Measurements from ENCODE around the gene DNALI1. TPM values are rescaled to one million over a fixed set of nuclear protein-coding genes. Genes with fewer than 3 reads are reported as not detected.

Gene DNALI1
- total and polyA plus RNA-seq, 2 of the 8 experiments (the other 6 are each of a cell fraction or from before 2014, with no cell fraction given): 8.9 to 11.3 TPM

- Histone ChIP-seq H3K18ac (ENCODE audit: extremely low read depth, low read length) (no peak overlapping the region), H3K4me2 (ENCODE audit: insufficient read depth in 1 of 2, low read depth in 2 of 2, low read length in 2 of 2) (no peak overlapping the region), H4K8ac (ENCODE audit: extremely low read depth, insufficient read depth, low read length) (no peak overlapping the region), H3K23ac (ENCODE audit: insufficient read length) (no peak overlapping the region), H3K23me2 (ENCODE audit: low read depth, low read length) (peaks cover 13% of the 10 kb centered on the region), H3K9ac (replicated peaks in 1 of 4; ENCODE audit: extremely low read depth in 1 of 4, low read depth in 3 of 4, low read length in 3 of 4) (no peak overlapping the region), H3K4me3 (ENCODE audit: extremely low read depth in 1 of 4, insufficient read depth in 2 of 4, low read depth in 3 of 4, low read length in 4 of 4) (no peak overlapping the region), H3K79me2 (ENCODE audit: control insufficient read depth in 1 of 2, insufficient read depth in 2 of 2, low read length in 2 of 2) (peaks cover 3 to 11% of the 10 kb centered on the region in 2 experiments; a peak in 2 of 4 replicates), H2AFZ (ENCODE audit: low read length) (no peak overlapping the region), H3K36me3 (ENCODE audit: control insufficient read depth in 2 of 4, insufficient read depth in 4 of 4, low read length in 3 of 4) (peaks cover 0 to 3% (median 2%) of the 10 kb centered on the region in 4 experiments; a peak in 3 of 8 replicates), H3K79me1 (ENCODE audit: low read depth, low read length) (peaks cover 4% of the 10 kb centered on the region; the same call in 1 of the 2 replicates), H3K27ac (ENCODE audit: low read depth, low read length) (no peak overlapping the region), H3K56ac (replicated peaks; ENCODE audit: insufficient read length, low read depth, low read length) (no peak overlapping the region), H4K5ac (ENCODE audit: insufficient read length, low read depth, low read length) (no peak overlapping the region), H2AK5ac (ENCODE audit: low read depth, low read length) (no peak overlapping the region), H2BK12ac (ENCODE audit: low read depth, low read length) (no peak overlapping the region), H3K4me1 (replicated peaks in 1 of 4; ENCODE audit: control insufficient read depth in 3 of 4, insufficient read depth in 4 of 4, low read length in 3 of 4) (peaks cover 2 to 13% (median 6%) of the 10 kb centered on the region in 4 experiments; a peak in 4 of 7 replicates), H2BK20ac (ENCODE audit: low read length) (no peak overlapping the region), H3K9me3 (ENCODE audit: insufficient read depth in 2 of 2, low read depth in 1 of 2, low read length in 1 of 2) (no peaks in the 10 kb centered on the region; a peak in 1 of 4 replicates), H2BK5ac (ENCODE audit: low read depth, low read length) (no peak overlapping the region), H2BK120ac (replicated peaks; ENCODE audit: low read depth, low read length) (no peak overlapping the region), H3K4ac (replicated peaks; ENCODE audit: insufficient read length, low read depth, low read length) (no peak overlapping the region), H4K20me1 (replicated peaks in 1 of 2; ENCODE audit: control insufficient read depth in 1 of 2, insufficient read depth in 2 of 2, low read length in 2 of 2) (peaks cover 3 to 7% of the 10 kb centered on the region in 2 experiments), H3K14ac (ENCODE audit: insufficient read length) (no peak overlapping the region), H3K27me3 (replicated peaks in 1 of 4; ENCODE audit: control insufficient read depth in 3 of 4, extremely low read depth in 1 of 4, insufficient read depth in 3 of 4, low read length in 3 of 4) (no peaks in the 10 kb centered on the region), H4K91ac (replicated peaks; ENCODE audit: insufficient read length, low read length) (no peak overlapping the region), H2BK15ac (ENCODE audit: low read length) (no peak overlapping the region)
- DNase-seq (ENCODE audit: low read depth in 1 of 2, low spot score in 2 of 2) (no peak), FAIRE-seq (no peak)
- 90% methylated on average over 1 of the region's 1 CpG; no CpG with 5 or more reads in 1 of the 2 experiments for WGBS, 2 experiments (ENCODE audit: extremely low coverage in 1 of 2, insufficient coverage in 1 of 2, insufficient read length in 1 of 2, insufficient replicate concordance in 2 of 2, low coverage in 1 of 2, low lambda C conversion rate in 2 of 2, missing lambda C conversion rate in 1 of 2)
- ChIA-PET CTCF (ENCODE audit: partially characterized antibody) (interaction anchor here (0.9 kb wide), 1 partner anchor 8 kb away, joined by 3 read pairs; no protein-coding TSS in a partner anchor), POLR2A (ENCODE audit: partially characterized antibody) (no interaction called here)
- no peak for TF ChIP-seq SP4 (IDR thresholded peaks at IDR 0.05; ENCODE audit: low read length)
- TF ChIP-seq HDAC6 (IDR thresholded peaks at IDR 0.05; ENCODE audit: low read depth, low read length): no peak
- TF ChIP-seq CEBPB (IDR thresholded peaks at IDR 0.05; ENCODE audit: low read depth, low read length): no peak
- no peak for TF ChIP-seq SRF (IDR thresholded peaks at IDR 0.05; ENCODE audit: low read depth, low read length)
- no peak for TF ChIP-seq CTBP2 (IDR thresholded peaks at IDR 0.05; ENCODE audit: borderline replicate concordance, insufficient read depth, insufficient read length, low read length)
- no peak for TF ChIP-seq NANOG (IDR thresholded peaks at IDR 0.05; ENCODE audit: insufficient read depth, low read depth, low read length, poor library complexity, severe bottlenecking)
These were observed 39.2 kb upstream of the DNALI1 start for GRCh38 chr1:37517569-37517968.
